Neural cell (in vitro differentiated cells): ENCODE measurements around the gene AHI1. TPM values are rescaled to one million over a fixed set of nuclear protein-coding genes. Genes with fewer than 3 reads are reported as not detected.
"Not testable (repeated sequence)": the region's sequence is repeated elsewhere in the genome, so short reads cannot be mapped to it uniquely, and the experiment has no call there.

Experiments
- H2AFZ ChIP-seq: fragments of 200-600, 300-800 bp; sonication (generic), shearing (Covaris generic); 2 replicates; pipeline ENCODE4 v1.6.0; 2014; ENCODE audit warnings: low read depth, mild to moderate bottlenecking, antibody characterized with exemption, low read length, moderate library complexity
- H3F3A ChIP-seq: fragments of 200-600 bp; shearing (Covaris generic); 2 replicates; pipeline ENCODE4 v1.6.1; 2016; ENCODE audit warnings: mild to moderate bottlenecking, moderate library complexity, mixed read lengths, antibody characterized with exemption, low read length; ENCODE audit not compliant: insufficient read depth, poor library complexity, severe bottlenecking
- H3K27ac ChIP-seq: fragments of 200-600, 300-800 bp; sonication (generic), shearing (Covaris generic); 2 replicates; pipeline ENCODE4 v1.5.1; 2014; ENCODE audit warnings: mild to moderate bottlenecking, low read length, moderate library complexity
- H3K27me3 ChIP-seq: fragments of 300-800, 200-600 bp; sonication (generic), shearing (Covaris generic); 2 replicates; pipeline ENCODE4 v1.6.0; 2014; ENCODE audit warnings: mild to moderate bottlenecking, low read depth, low read length, moderate library complexity; ENCODE audit not compliant: insufficient read depth
- H3K36me3 ChIP-seq: fragments of 300-800, 200-600 bp; sonication (generic), shearing (Covaris generic); 2 replicates; pipeline ENCODE4 v1.5.1; 2014; ENCODE audit warnings: mild to moderate bottlenecking, antibody characterized with exemption, low read length, moderate library complexity; ENCODE audit not compliant: insufficient read depth
- H3K4me2 ChIP-seq: fragments of 300-800, 200-600 bp; sonication (generic), shearing (Covaris generic); 2 replicates; pipeline ENCODE4 v1.6.0; 2014; ENCODE audit warnings: mild to moderate bottlenecking, low read length
- H3K4me3 ChIP-seq: fragments of 300-800, 200-600 bp; sonication (generic), shearing (Covaris generic); 2 replicates; pipeline ENCODE4 v1.5.1; 2014; ENCODE audit warnings: mild to moderate bottlenecking, low read length, moderate library complexity
- H3K79me2 ChIP-seq: fragments of 200-600 bp; shearing (Covaris generic); replicated peaks from 2 replicates; pipeline ENCODE4 v1.6.0; 2014; ENCODE audit warnings: mild to moderate bottlenecking, low read length, moderate library complexity; ENCODE audit not compliant: insufficient read depth
- H3K9ac ChIP-seq: fragments of 300-800, 200-600 bp; sonication (generic), shearing (Covaris generic); 2 replicates; pipeline ENCODE4 v1.6.1; 2016; ENCODE audit warnings: mild to moderate bottlenecking, low read length, mixed read lengths
- H3K9me2 ChIP-seq: fragments of 200-600 bp; shearing (Covaris generic); 2 replicates; pipeline ENCODE4 v1.6.1; 2016; ENCODE audit warnings: mild to moderate bottlenecking, low read length, mixed read lengths; ENCODE audit not compliant: insufficient read depth
- H3K9me3 ChIP-seq: fragments of 200-600, 300-800 bp; sonication (generic), shearing (Covaris generic); 2 replicates; pipeline ENCODE4 v1.6.1; 2016; ENCODE audit warnings: mild to moderate bottlenecking, mixed run types, low read length, moderate library complexity, mixed read lengths
- H4K20me1 ChIP-seq: fragments of 200-600 bp; shearing (Covaris generic); 2 replicates; pipeline ENCODE4 v1.6.1; 2016; ENCODE audit warnings: mild to moderate bottlenecking, mixed run types; ENCODE audit not compliant: insufficient read depth
- EP300 ChIP-seq: fragments of 450-650 bp; conservative IDR thresholded peaks from 2 replicates; pipeline ENCODE4 v1.6.1; 2014; ENCODE audit warnings: antibody characterized with exemption, mild to moderate bottlenecking, moderate library complexity; ENCODE audit not compliant: poor library complexity, severe bottlenecking
- EZH2 ChIP-seq: fragments of 200-600, 300-800 bp; shearing (Covaris generic), sonication (generic); IDR thresholded peaks from 2 replicates; pipeline ENCODE4 v1.6.1; 2014; ENCODE audit warnings: antibody characterized with exemption, low read length, borderline replicate concordance, mild to moderate bottlenecking; ENCODE audit not compliant: insufficient read depth, poor library complexity, severe bottlenecking
- MXI1 ChIP-seq: fragments of 450-650 bp; conservative IDR thresholded peaks from 2 replicates; pipeline ENCODE4 v1.6.1; 2014; ENCODE audit warnings: antibody characterized with exemption, mild to moderate bottlenecking; ENCODE audit not compliant: poor library complexity, severe bottlenecking
- POLR2AphosphoS5 ChIP-seq: IDR thresholded peaks from 2 replicates; pipeline ENCODE4 v1.6.1; 2012
- RAD21 ChIP-seq: fragments of 450-650 bp; conservative IDR thresholded peaks from 2 replicates; pipeline ENCODE4 v1.6.1; 2014; ENCODE audit warnings: antibody characterized with exemption, mild to moderate bottlenecking, moderate library complexity
- SMC3 ChIP-seq: fragments of 450-650 bp; conservative IDR thresholded peaks from 2 replicates; pipeline ENCODE4 v1.6.1; 2014; ENCODE audit warnings: antibody characterized with exemption, mild to moderate bottlenecking, moderate library complexity; ENCODE audit not compliant: poor library complexity
- TAF1 ChIP-seq: IDR thresholded peaks from 2 replicates; pipeline ENCODE4 v1.6.1; 2012; ENCODE audit warnings: low read depth
- polyA plus RNA-seq: library from polyadenylated mRNA; depleted of rRNA; stranded (reverse); fragments of >200 nt; gene quantifications from 2 replicates; pipeline ENCODE4 v1.2.3, GENCODE V29; 2014
- TF ChIP-seq, protein P1 (sequence below): fragments of 450-650 bp; IDR thresholded peaks from 2 replicates; pipeline ENCODE4 v1.5.1; 2014; ENCODE audit warnings: antibody characterized with exemption, mild to moderate bottlenecking, moderate library complexity; ENCODE audit not compliant: poor library complexity, severe bottlenecking

Gene AHI1
- polyA plus RNA-seq, 1 donor from 2014 or later, result 58.2 TPM

DNA sequence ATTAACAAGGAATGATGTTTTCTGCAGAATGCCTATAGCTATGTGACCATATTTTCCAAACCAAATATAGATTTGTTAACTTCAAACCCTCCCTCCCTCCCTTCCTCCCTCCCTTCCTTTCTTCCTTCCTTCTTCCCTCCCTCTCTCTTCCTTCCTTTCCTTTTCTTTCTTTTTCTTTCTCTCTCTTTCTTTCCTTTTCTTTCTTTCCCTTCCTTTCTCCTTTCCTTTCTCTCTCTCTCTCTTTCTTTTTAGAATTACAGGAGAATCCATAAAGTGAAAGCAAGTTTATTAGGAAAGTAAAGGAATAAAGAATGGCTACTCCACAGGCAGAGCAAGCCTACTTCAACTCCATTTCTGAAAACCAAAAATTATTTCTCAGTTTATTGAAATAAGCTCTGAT is 153.0 kb downstream of the AHI1 start:
- no peaks in the 10 kb centered on the region for H3F3A ChIP-seq
- no peak overlapping the region for H2AFZ ChIP-seq
- no peaks in the 10 kb centered on the region for H4K20me1 ChIP-seq
- H3K27ac ChIP-seq, result no peak overlapping the region
- H3K4me2 ChIP-seq, result no peak overlapping the region
- no peaks in the 10 kb centered on the region for H3K79me2 ChIP-seq
- no peaks in the 10 kb centered on the region for H3K9me3 ChIP-seq
- no peaks in the 10 kb centered on the region for H3K9me2 ChIP-seq
- no peak for TF ChIP-seq SMC3
- TF ChIP-seq RAD21, result no peak
- no peak for TF ChIP-seq EP300
- no peak for TF ChIP-seq TAF1
- TF ChIP-seq, protein P1, sequence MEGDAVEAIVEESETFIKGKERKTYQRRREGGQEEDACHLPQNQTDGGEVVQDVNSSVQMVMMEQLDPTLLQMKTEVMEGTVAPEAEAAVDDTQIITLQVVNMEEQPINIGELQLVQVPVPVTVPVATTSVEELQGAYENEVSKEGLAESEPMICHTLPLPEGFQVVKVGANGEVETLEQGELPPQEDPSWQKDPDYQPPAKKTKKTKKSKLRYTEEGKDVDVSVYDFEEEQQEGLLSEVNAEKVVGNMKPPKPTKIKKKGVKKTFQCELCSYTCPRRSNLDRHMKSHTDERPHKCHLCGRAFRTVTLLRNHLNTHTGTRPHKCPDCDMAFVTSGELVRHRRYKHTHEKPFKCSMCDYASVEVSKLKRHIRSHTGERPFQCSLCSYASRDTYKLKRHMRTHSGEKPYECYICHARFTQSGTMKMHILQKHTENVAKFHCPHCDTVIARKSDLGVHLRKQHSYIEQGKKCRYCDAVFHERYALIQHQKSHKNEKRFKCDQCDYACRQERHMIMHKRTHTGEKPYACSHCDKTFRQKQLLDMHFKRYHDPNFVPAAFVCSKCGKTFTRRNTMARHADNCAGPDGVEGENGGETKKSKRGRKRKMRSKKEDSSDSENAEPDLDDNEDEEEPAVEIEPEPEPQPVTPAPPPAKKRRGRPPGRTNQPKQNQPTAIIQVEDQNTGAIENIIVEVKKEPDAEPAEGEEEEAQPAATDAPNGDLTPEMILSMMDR, result no peak
- no peak for TF ChIP-seq EZH2
- H3K4me3 ChIP-seq, result no peak overlapping the region
- H3K36me3 ChIP-seq, result no peaks in the 10 kb centered on the region
- no peaks in the 10 kb centered on the region for H3K27me3 ChIP-seq
- no peak overlapping the region for H3K9ac ChIP-seq

DNA sequence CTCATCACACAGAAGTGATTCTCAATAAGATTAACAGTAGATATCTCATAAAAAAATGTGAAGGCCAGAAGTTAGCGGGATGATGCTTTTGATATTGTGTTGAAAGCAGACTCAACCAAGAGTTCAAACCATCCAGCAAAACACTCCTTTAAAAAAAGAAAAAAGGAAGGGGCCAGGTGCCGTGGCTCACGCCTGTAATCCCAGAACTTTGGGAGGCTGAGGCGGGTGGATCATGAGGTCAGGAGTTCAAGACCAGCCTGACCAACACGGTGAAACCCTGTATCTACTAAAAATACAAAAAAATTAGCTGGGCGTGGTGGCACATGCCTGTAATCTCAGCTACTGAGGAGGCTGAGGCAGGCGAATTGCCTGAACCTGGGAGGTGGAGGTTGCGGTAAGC is 157.6 kb downstream of the AHI1 start:
- not testable (repeated sequence) for H3K9me3 ChIP-seq

DNA sequence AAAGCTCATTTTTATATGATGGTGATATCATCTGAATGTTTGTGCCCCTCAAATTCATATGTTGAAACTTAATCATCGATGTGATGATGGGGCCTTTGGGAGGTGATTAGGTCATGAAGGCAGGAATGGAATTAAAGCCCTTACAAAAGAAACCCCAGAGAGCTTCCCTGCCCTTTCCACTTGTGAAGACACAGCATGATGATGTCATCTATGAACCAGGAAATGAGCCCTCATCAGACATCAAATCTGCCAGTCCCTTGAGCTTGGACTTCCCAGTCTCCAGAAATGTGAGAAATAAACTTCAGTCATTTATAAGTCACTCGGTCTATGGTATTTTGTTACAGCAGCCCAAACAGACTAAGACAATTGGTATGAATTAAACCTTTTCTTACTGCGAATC is 163.4 kb downstream of the AHI1 start:
- TF ChIP-seq SMC3, result no peak
- TF ChIP-seq EP300, result no peak
- TF ChIP-seq POLR2AphosphoS5, result no peak
- no peak for TF ChIP-seq RAD21
- TF ChIP-seq, protein P1, result no peak
- TF ChIP-seq EZH2, result no peak
- TF ChIP-seq TAF1, result no peak
- no peak for TF ChIP-seq MXI1
- no peak overlapping the region for H3K4me2 ChIP-seq
- H3K27ac ChIP-seq, result no peak overlapping the region

More for the DNA sequence above, 157.6 kb downstream of the AHI1 start:
- H3K4me3 ChIP-seq, H4K20me1 ChIP-seq, H3K4me2 ChIP-seq, H3K79me2 ChIP-seq, H3F3A ChIP-seq, H3K9ac ChIP-seq, H3K36me3 ChIP-seq, H3K9me2 ChIP-seq, H2AFZ ChIP-seq, H3K27ac ChIP-seq, H3K27me3 ChIP-seq: not testable (repeated sequence)

More for the DNA sequence above, 163.4 kb downstream of the AHI1 start:
- Histone ChIP-seq H3K79me2 (no peaks in the 10 kb centered on the region), H3F3A (no peaks in the 10 kb centered on the region), H3K9ac (no peak overlapping the region), H4K20me1 (no peaks in the 10 kb centered on the region), H3K9me3 (no peaks in the 10 kb centered on the region), H3K9me2 (no peaks in the 10 kb centered on the region), H3K36me3 (no peaks in the 10 kb centered on the region), H2AFZ (no peak overlapping the region), H3K4me3 (no peak overlapping the region), H3K27me3 (no peaks in the 10 kb centered on the region)
